B cell (primary cell): ENCODE measurements around the gene DNAH8. TPM values are rescaled to one million over a fixed set of nuclear protein-coding genes. Genes with fewer than 3 reads are reported as not detected.

Experiments
- ATAC-seq: fragments of 200-7000 bp; cut with Tn5 transposase; one replicate; pipeline ENCODE4 v1.10.0; 2021; ENCODE audit warnings: low read depth, mild to moderate bottlenecking, moderate number of reproducible peaks, moderate library complexity
- CTCF ChIA-PET: fragments of 350-600 bp; sonication (Branson Sonifier 250); formaldehyde crosslinking; loops from one replicate; lab custom pipeline; 2021; ENCODE audit warnings: antibody characterized with exemption, inconsistent platforms; lab: Charles Lee
- POLR2A ChIA-PET: fragments of 350-600 bp; sonication (Branson Sonifier 250); formaldehyde crosslinking; loops from one replicate; lab custom pipeline; 2021; ENCODE audit warnings: antibody characterized with exemption; lab: Charles Lee
- DNase-seq: peaks from one replicate; pipeline ENCODE4 v3.0.0; 2013
- H2AFZ ChIP-seq: 2 replicates; pipeline ENCODE4 v1.6.1; 2012; ENCODE audit warnings: mild to moderate bottlenecking, low read depth, low read length; ENCODE audit not compliant: insufficient read depth, poor library complexity, severe bottlenecking
- H3K27ac ChIP-seq, 2 donors: 1 replicate in 1 of 2; 2 replicates in 1 of 2; pipeline ENCODE4 v1.5.1; 2012 to 2013; ENCODE audit warnings: low read length in 2 of 2, mild to moderate bottlenecking in 2 of 2, moderate library complexity in 1 of 2
- H3K27me3 ChIP-seq, 4 experiments: fragments of 200-600 bp in 1 of 4; sonication (generic) in 1 of 4; replicated peaks in 1 of 4; 1 replicate in 2 of 4; 2 replicates in 2 of 4; pipeline versions ENCODE4 v1.6.1 to v1.7.0; 2013 to 2016; ENCODE audit warnings: low read length in 3 of 4, mild to moderate bottlenecking in 2 of 4, mixed read lengths in 1 of 4, moderate library complexity in 1 of 4; ENCODE audit not compliant: insufficient read depth in 4 of 4, control insufficient read depth in 3 of 4; ENCODE audit errors: control extremely low read depth in 1 of 4
- H3K36me3 ChIP-seq, 2 experiments: replicated peaks in 1 of 2; 1 replicate in 1 of 2; 2 replicates in 1 of 2; pipeline versions ENCODE4 v1.6.1 to v1.7.1; 2013; ENCODE audit warnings: low read length in 1 of 2; ENCODE audit not compliant: insufficient read depth in 2 of 2, control insufficient read depth in 1 of 2; ENCODE audit errors: control extremely low read depth in 1 of 2, extremely low read depth in 1 of 2
- H3K4me1 ChIP-seq, 2 donors: fragments of 200-600 bp in 1 of 2; sonication (generic) in 1 of 2; 1 replicate in 1 of 2; 2 replicates in 1 of 2; pipeline versions ENCODE4 v1.5.1 to v1.6.1; 2013 to 2017; ENCODE audit warnings: low read length in 2 of 2; ENCODE audit not compliant: control insufficient read depth in 2 of 2, insufficient read depth in 2 of 2
- H3K4me2 ChIP-seq: replicated peaks from 2 replicates; pipeline ENCODE3; 2012; ENCODE audit warnings: mild to moderate bottlenecking, low read depth, low read length; ENCODE audit not compliant: poor library complexity, severe bottlenecking
- H3K4me3 ChIP-seq, 5 experiments: fragments of 200-600 bp in 1 of 5; sonication (generic) in 1 of 5; 1 replicate in 3 of 5; 2 replicates in 2 of 5; pipeline versions ENCODE4 v1.5.1 to v1.7.0; 2011 to 2016; ENCODE audit warnings: low read length in 4 of 5, mild to moderate bottlenecking in 4 of 5, low read depth in 2 of 5, control low read depth in 1 of 5, moderate library complexity in 1 of 5; ENCODE audit not compliant: insufficient read depth in 1 of 5; ENCODE audit errors: control extremely low read depth in 1 of 5, extremely low read depth in 1 of 5
- H3K79me2 ChIP-seq: fragments of 200-600 bp; sonication (generic); one replicate; pipeline ENCODE4 v1.6.0; 2016; ENCODE audit warnings: low read length; ENCODE audit not compliant: control insufficient read depth, insufficient read depth
- H3K9ac ChIP-seq: fragments of 200-600 bp; sonication (generic); 2 replicates; pipeline ENCODE4 v1.6.1; 2017; ENCODE audit warnings: mild to moderate bottlenecking, low read length, moderate library complexity
- H3K9me3 ChIP-seq, 3 donors: one replicate each; pipeline versions ENCODE4 v1.6.1 to v1.7.1; 2013; ENCODE audit warnings: low read length in 2 of 3; ENCODE audit not compliant: control insufficient read depth in 2 of 3, insufficient read depth in 1 of 3; ENCODE audit errors: control extremely low read depth in 1 of 3
- H4K20me1 ChIP-seq: 2 replicates; pipeline ENCODE4 v1.6.0; 2012; ENCODE audit warnings: mild to moderate bottlenecking, low read length; ENCODE audit not compliant: insufficient read depth, control insufficient read depth, poor library complexity, severe bottlenecking
- H3K27ac Mint-ChIP-seq: one replicate; pipeline ENCODE4 v1.8.0; 2021; ENCODE audit warnings: mixed read lengths
- H3K27me3 Mint-ChIP-seq: one replicate; pipeline ENCODE4 v1.8.0; 2021; ENCODE audit warnings: mixed read lengths
- H3K4me1 Mint-ChIP-seq: one replicate; pipeline ENCODE4 v1.8.0; 2021; ENCODE audit warnings: mixed read lengths
- H3K4me3 Mint-ChIP-seq: one replicate; pipeline ENCODE4 v1.8.0; 2021; ENCODE audit warnings: mixed read lengths
- H3K9me3 Mint-ChIP-seq: one replicate; pipeline ENCODE4 v1.8.0; 2022; ENCODE audit warnings: mixed read lengths; ENCODE audit not compliant: insufficient read depth
- CTCF ChIP-seq: fragments of 200-600 bp; IDR thresholded peaks from one replicate; pipeline ENCODE4 v1.8.0; 2022; ENCODE audit warnings: antibody characterized with exemption, mild to moderate bottlenecking
- EZH2 ChIP-seq: IDR thresholded peaks from 2 replicates; pipeline ENCODE4 v1.6.1; 2012; ENCODE audit warnings: borderline replicate concordance, low read depth, mild to moderate bottlenecking, moderate library complexity, low read length; ENCODE audit not compliant: insufficient read depth, poor library complexity, severe bottlenecking
- whole genome bisulfite sequencing: methylation state at CpG from one replicate; pipeline ENCODE4 v1.1.5; 2013; ENCODE audit warnings: missing lambda C conversion rate; ENCODE audit not compliant: insufficient coverage; 5-methylcytosine and 5-hydroxymethylcytosine counted together
- intact Hi-C: fragments of 100-400 bp; cut with micrococcal nuclease; formaldehyde crosslinking; loops from one replicate; pipeline ENCODE4 v1.10.0; 2022
- polyA plus RNA-seq: library from polyadenylated mRNA; depleted of rRNA; stranded (reverse); fragments of >200 nt; gene quantifications from 2 replicates; pipeline ENCODE4 v1.2.3, GENCODE V29; 2012
- total RNA-seq, 2 donors: library from RNA; stranded (reverse); fragments of 120-200 nt in 1 of 2; gene quantifications; 1 replicate in 1 of 2; 2 replicates in 1 of 2; pipeline versions ENCODE4 v1.2.3 to v1.2.4, GENCODE V29; 2013 to 2022

The DNAH8 gene
- total and polyA plus RNA-seq, 2 donors (not counting 1 experiment from before 2014, with no cell fraction given) = 0.69 to 1.1 TPM

GRCh38 chr6:39061588-39061987, 346.5 kb downstream of the DNAH8 start:
- no peak overlapping the region for H3K4me3 ChIP-seq
- no peak for DNase-seq
- Mint-ChIP-seq H3K4me3 (no peak overlapping the region), H3K4me1 (no peaks in the 10 kb centered on the region), H3K9me3 (no peaks in the 10 kb centered on the region), H3K27me3 (peaks cover 41% of the 10 kb centered on the region), H3K27ac (no peak overlapping the region)
- no peak overlapping the region for H3K9ac ChIP-seq
- H3K27ac ChIP-seq = no peak overlapping the region
- intact Hi-C loops = no loop called here
- TF ChIP-seq CTCF = no peak
- TF ChIP-seq EZH2 = no peak
- no peak overlapping the region for H2AFZ ChIP-seq
- no peak overlapping the region for H3K4me2 ChIP-seq
- ATAC-seq = no peak
- no peaks in the 10 kb centered on the region for H3K9me3 ChIP-seq
- 80% methylated on average over 1 of the region's 3 CpGs for WGBS
- no peaks in the 10 kb centered on the region for H4K20me1 ChIP-seq
- ChIA-PET POLR2A (no interaction called here), CTCF (no interaction called here)
- H3K36me3 ChIP-seq = no peaks in the 10 kb centered on the region
- no peaks in the 10 kb centered on the region for H3K4me1 ChIP-seq
- H3K27me3 ChIP-seq = peaks cover 0 to 4% (median 0%) of the 10 kb centered on the region in 4 experiments
- H3K79me2 ChIP-seq = no peaks in the 10 kb centered on the region

- Histone ChIP-seq H3K27ac (no peak overlapping the region), H3K4me1 (no peaks in the 10 kb centered on the region), H2AFZ (no peak overlapping the region), H4K20me1 (no peaks in the 10 kb centered on the region), H3K36me3 (no peaks in the 10 kb centered on the region), H3K4me3 (no peak overlapping the region), H3K9me3 (no peaks in the 10 kb centered on the region), H3K79me2 (no peaks in the 10 kb centered on the region), H3K27me3 (peaks cover 0 to 4% (median 0%) of the 10 kb centered on the region in 4 experiments), H3K4me2 (no peak overlapping the region), H3K9ac (no peak overlapping the region)
- CTCF ChIA-PET = no interaction called here
- no peak for TF ChIP-seq EZH2
- TF ChIP-seq CTCF = no peak
- no peaks in the 10 kb centered on the region for H3K9me3 Mint-ChIP-seq
- ATAC-seq = no peak
- POLR2A ChIA-PET = no interaction called here
- H3K4me1 Mint-ChIP-seq = no peaks in the 10 kb centered on the region
- peaks cover 40% of the 10 kb centered on the region for H3K27me3 Mint-ChIP-seq
- intact Hi-C loops = no loop called here
- H3K4me3 Mint-ChIP-seq = no peak overlapping the region
- H3K27ac Mint-ChIP-seq = no peak overlapping the region
- WGBS = 46% methylated on average over 5 of the region's 10 CpGs
- DNase-seq = no peak
These were observed 347.1 kb downstream of the DNAH8 start for GRCh38 chr6:39062014-39062740.
